GM12873 (cell line): ENCODE data around the gene AURKAIP1.

Experiments
- CTCF ChIP-seq: IDR thresholded peaks from 2 replicates; pipeline ENCODE4 v1.5.1; 2012; ENCODE audit warnings: low read depth, mild to moderate bottlenecking, moderate library complexity, low read length, control low read depth; ENCODE audit not compliant: insufficient read depth; ENCODE audit errors: missing control alignments

The AURKAIP1 gene

GRCh38 chr1:1335792-1336248 lies 39.2 kb downstream of the AURKAIP1 start:
- TF ChIP-seq CTCF = no peak

GRCh38 chr1:1335283-1335682 lies 39.7 kb downstream of the AURKAIP1 start:
- no peak for TF ChIP-seq CTCF

- TF ChIP-seq CTCF = no peak
These were observed 40.2 kb downstream of the AURKAIP1 start for GRCh38 chr1:1334835-1335234.

GRCh38 chr1:1333551-1334241 lies 41.3 kb downstream of the AURKAIP1 start:
- no peak for TF ChIP-seq CTCF

GRCh38 chr1:1332774-1333480 lies 42.1 kb downstream of the AURKAIP1 start:
- TF ChIP-seq CTCF = no peak

GRCh38 chr1:1332031-1332755 lies 42.8 kb downstream of the AURKAIP1 start:
- no peak for TF ChIP-seq CTCF
